T-helper 17 cell (primary cell): ENCODE data around the gene DOCK3. TPM values are rescaled to one million over a fixed set of nuclear protein-coding genes. Genes with fewer than 3 reads are reported as not detected.

ENCODE experiments used
- ATAC-seq: fragments of 150-1000 bp; cut with Tn5 transposase; 2 replicates; pipeline ENCODE4 v1.10.0; 2021; ENCODE audit warnings: mild to moderate bottlenecking, moderate library complexity
- DNase-seq, 3 donors: peaks; one replicate each; pipeline versions ENCODE4 v3.0.0 to v3.0.0-alpha.2; 2020 to 2021
- H3K9me3 ChIP-seq: one replicate; pipeline ENCODE4 v1.7.0; 2013; ENCODE audit warnings: low read length, mild to moderate bottlenecking; ENCODE audit not compliant: control insufficient read depth, poor library complexity, severe bottlenecking
- H3K27ac Mint-ChIP-seq: one replicate; pipeline ENCODE4 v1.8.0; 2022; ENCODE audit warnings: mild to moderate bottlenecking, moderate library complexity, mixed read lengths
- H3K27me3 Mint-ChIP-seq: one replicate; pipeline ENCODE4 v1.8.0; 2022; ENCODE audit warnings: mixed read lengths
- H3K36me3 Mint-ChIP-seq: one replicate; pipeline ENCODE4 v1.8.0; 2022; ENCODE audit warnings: low read depth, mixed read lengths
- H3K4me1 Mint-ChIP-seq: one replicate; pipeline ENCODE4 v1.8.0; 2022; ENCODE audit warnings: mild to moderate bottlenecking, mixed read lengths
- H3K4me3 Mint-ChIP-seq: one replicate; pipeline ENCODE4 v1.8.0; 2022; ENCODE audit warnings: mild to moderate bottlenecking, moderate library complexity, mixed read lengths
- total RNA-seq, 4 donors: library from RNA in 2 of 4; stranded (reverse) in 2 of 4; gene quantifications; one replicate each; pipeline ENCODE4 v1.2.3 and lab custom pipeline; 2022 to 2026

The DOCK3 gene
- total RNA-seq: 1 to 10 TPM; 1.9 to 3.2 TPM
- total RNA-seq (lab: John Stamatoyannopoulos, UW): 3.0 to 3.6 reads per million in 2 donors

- no peaks in the 10 kb centered on the region for H3K9me3 ChIP-seq
- peaks cover 3% of the 10 kb centered on the region for H3K36me3 Mint-ChIP-seq
- H3K4me3 Mint-ChIP-seq: peak within 1 kb of the TSS; percentile 92
- peaks cover 19% of the 10 kb centered on the region for H3K27me3 Mint-ChIP-seq
- peaks cover 9% of the 10 kb centered on the region for H3K4me1 Mint-ChIP-seq
- ATAC-seq: peak; percentile 92
- peak; percentile 43 to 56 (median 53) for DNase-seq
- no peak within 1 kb of the TSS for H3K27ac Mint-ChIP-seq
These were observed at the start of gene DOCK3 for GRCh38 chr3:50674349-50675178. Gene DOCK3 (plus strand): TSS chr3:50674927. CDS start chr3:50675264, 337 bp downstream.

DNA sequence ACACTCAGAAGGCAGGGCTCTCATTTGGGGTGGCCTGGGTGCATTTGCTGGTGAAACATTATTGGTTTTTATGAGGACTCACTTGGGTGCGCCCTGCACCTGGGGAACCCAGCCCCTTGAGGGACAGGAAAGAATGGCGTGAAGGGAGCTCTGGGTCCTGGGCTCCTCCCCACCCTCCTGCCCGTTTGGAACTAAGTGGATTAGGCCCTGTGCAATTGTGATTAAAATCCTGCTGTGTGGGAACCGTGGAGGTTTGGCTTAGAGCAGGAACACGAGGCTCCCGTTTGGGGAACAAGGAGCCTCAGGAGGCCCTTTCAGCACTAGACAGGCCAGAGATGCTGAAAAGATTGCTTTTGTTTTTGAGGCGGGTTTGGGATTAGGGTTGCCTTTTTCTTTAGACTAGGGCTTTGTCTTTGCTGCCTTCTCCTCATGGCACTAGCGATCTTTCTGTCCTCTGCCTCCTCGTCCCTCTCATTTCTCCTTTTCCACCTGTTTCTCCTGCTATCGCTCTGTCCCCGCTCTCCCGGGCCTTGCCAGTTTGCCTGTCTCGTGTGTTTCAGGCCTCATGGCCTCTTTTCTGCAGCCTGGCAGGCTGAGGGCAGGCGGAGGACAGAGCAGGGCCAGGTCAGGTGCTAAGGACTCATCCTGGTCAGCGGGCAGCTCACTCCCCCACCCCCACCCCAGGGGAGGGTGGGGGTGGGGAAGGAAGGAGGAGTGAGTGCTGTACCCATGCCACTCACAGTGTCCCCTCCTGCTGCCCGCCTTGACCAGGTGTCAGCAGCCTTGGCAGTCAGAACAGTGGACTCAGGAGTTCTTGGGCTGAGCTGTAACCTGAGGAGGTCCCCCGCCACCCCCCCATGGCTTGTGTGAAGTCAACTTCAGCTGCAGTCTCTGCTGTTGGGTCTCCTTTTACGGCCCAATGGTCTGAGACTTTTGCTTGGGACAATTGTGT, 49.2 kb upstream of the DOCK3 start:
- peak overlapping the region; percentile 96 for H3K27ac Mint-ChIP-seq

DNA sequence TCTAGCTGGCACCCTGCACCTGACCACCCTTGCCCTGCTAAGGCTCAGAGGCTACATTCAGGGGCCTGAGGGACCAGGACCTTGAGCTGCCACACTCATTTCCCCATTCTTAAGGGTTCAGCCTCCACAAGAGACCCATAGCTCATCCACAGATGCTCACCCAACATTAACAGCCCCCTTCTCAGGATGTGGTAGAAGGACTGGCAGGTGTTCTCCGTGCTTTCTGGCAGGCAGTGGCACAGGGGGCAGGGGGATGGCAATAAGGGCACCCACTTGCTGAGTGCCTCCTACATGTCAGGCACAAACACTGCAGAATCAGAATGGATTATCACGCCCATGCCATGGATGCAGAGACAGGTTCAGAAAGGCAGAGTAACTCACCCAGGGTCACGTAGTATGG, 48.3 kb upstream of the DOCK3 start:
- H3K27ac Mint-ChIP-seq: peak overlapping the region; percentile 96
- ATAC-seq (no peak), DNase-seq (no peak)
- H3K27me3 Mint-ChIP-seq: no peaks in the 10 kb centered on the region
- peaks cover 69% of the 10 kb centered on the region for H3K4me1 Mint-ChIP-seq
- H3K4me3 Mint-ChIP-seq: no peak overlapping the region
- H3K9me3 ChIP-seq: no peaks in the 10 kb centered on the region
- peaks cover 4% of the 10 kb centered on the region for H3K36me3 Mint-ChIP-seq

More for the DNA sequence above, 49.2 kb upstream of the DOCK3 start:
- H3K9me3 ChIP-seq: no peaks in the 10 kb centered on the region
- H3K4me3 Mint-ChIP-seq: peak overlapping the region; percentile 15
- peaks cover 66% of the 10 kb centered on the region for H3K4me1 Mint-ChIP-seq
- peaks cover 4% of the 10 kb centered on the region for H3K36me3 Mint-ChIP-seq
- no peak for DNase-seq
- H3K27me3 Mint-ChIP-seq: no peaks in the 10 kb centered on the region
- no peak for ATAC-seq

DNA sequence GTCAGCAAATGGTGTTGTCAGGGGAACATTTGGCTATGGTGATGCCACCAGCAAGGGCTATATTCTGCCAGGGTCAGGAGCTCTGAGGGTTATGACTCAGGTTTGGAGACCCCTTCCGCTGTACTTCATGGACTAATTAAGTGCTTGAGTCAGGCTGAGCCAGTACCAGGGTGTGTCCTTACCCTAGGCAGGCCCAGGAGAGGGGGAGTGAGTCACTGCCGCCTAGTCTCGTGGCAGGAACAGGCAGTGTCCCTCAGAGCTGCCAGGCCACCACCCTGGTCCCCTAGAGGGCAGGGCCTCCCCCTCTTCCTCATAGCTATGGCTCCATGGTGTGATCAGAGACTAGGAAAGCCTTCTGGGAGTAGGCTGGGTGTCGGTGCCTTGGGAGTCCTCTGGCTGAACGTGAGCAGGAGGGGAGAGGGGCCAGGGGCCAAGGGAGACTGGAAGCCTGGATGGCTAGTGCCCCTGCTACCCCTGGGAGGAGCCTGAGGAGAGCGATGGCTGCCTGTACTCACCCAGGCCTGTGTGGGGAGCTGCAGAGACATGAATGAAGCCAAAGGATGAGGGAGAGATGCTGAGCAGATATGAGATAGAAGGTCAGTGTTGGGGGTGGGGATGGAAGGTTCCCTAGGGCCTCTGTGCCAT, 47.2 kb upstream of the DOCK3 start:
- peaks cover 76% of the 10 kb centered on the region for H3K4me1 Mint-ChIP-seq
- H3K4me3 Mint-ChIP-seq: peak overlapping the region; percentile 7
- H3K27me3 Mint-ChIP-seq: no peaks in the 10 kb centered on the region
- peaks cover 4% of the 10 kb centered on the region for H3K36me3 Mint-ChIP-seq
- DNase-seq (no peak), ATAC-seq (peak; percentile 52)
- H3K9me3 ChIP-seq: no peaks in the 10 kb centered on the region
- H3K27ac Mint-ChIP-seq: peak overlapping the region; percentile 89

DNA sequence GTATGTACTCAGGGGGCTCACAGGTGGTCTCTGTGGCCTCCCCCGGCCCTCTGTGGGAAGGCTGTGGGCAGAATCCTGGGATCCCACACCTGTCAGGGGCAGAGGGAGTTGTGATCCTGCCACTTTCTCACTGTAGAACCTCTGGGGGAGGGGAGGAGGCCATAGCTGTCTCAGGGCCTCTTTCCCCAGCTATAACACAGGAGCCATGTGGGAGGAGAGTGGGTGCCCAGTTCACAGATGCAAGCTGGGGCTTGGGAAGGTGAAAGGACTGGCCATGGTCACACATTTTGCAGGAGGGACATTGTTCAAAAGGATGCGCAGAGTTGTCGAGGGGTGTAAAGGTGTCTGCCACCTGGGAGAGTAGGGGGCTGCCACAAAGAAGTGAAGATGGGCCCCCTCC, 46.1 kb upstream of the DOCK3 start:
- Mint-ChIP-seq H3K27ac (peak overlapping the region; percentile 89), H3K36me3 (peaks cover 4% of the 10 kb centered on the region), H3K4me3 (peak overlapping the region; percentile 31), H3K27me3 (no peaks in the 10 kb centered on the region), H3K4me1 (peaks cover 78% of the 10 kb centered on the region)
- no peak for DNase-seq
- no peaks in the 10 kb centered on the region for H3K9me3 ChIP-seq
- ATAC-seq: no peak

DNA sequence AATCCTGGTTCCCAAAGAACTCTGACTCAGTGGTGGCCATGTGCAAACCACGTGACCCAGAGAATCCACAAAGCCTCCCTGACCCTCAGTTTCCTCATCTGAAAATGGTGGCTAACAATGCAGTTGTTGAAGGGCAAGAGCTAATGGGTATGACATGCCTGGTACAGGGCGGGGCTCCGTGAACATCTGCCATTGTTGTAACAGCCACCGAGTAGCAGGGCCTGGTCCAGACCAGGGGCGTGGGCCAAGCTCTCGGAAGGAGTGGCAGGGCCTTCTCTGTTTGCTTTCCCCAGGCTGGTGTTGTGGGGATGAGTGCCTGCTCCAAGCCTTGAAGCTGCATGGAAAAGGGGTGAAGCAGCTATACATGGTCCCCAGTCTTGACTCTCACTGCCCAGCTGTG, 44.3 kb upstream of the DOCK3 start:
- ATAC-seq (no peak), DNase-seq (no peak)
- peak overlapping the region; percentile 89 for H3K27ac Mint-ChIP-seq
- H3K27me3 Mint-ChIP-seq: no peaks in the 10 kb centered on the region
- peak overlapping the region; percentile 50 for H3K4me3 Mint-ChIP-seq
- no peaks in the 10 kb centered on the region for H3K9me3 ChIP-seq
- peaks cover 75% of the 10 kb centered on the region for H3K4me1 Mint-ChIP-seq
- H3K36me3 Mint-ChIP-seq: peaks cover 4% of the 10 kb centered on the region

DNA sequence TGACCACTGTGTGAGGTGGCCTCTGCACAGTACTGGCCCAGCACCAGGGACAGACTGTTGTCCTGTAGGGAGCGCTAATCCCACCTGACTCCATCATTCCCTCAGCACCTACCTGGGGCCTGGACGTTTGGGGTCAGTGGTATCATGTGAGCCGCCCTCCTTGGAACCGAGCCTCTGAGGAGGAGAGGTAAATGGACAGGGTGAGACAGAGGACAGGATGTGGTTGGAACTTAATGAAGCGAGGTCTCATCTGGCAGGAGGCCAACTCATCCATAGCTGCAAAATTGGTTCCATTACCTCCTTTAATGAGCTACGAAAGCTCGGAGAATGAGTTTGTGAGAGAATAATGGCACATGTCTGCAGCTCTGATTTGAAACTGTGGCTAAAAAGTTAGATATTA, 43.9 kb upstream of the DOCK3 start:
- Mint-ChIP-seq H3K27ac (peak overlapping the region; percentile 89), H3K4me1 (peaks cover 72% of the 10 kb centered on the region), H3K4me3 (peak overlapping the region; percentile 41), H3K36me3 (peaks cover 4% of the 10 kb centered on the region), H3K27me3 (no peaks in the 10 kb centered on the region)
- H3K9me3 ChIP-seq: no peaks in the 10 kb centered on the region
- no peak for ATAC-seq
- DNase-seq: no peak

- ATAC-seq (peak; percentile 29), DNase-seq (no peak)
- Mint-ChIP-seq H3K27me3 (no peaks in the 10 kb centered on the region), H3K36me3 (peaks cover 4% of the 10 kb centered on the region), H3K4me1 (peaks cover 71% of the 10 kb centered on the region), H3K4me3 (peak overlapping the region; percentile 67), H3K27ac (peak overlapping the region; percentile 89)
- no peaks in the 10 kb centered on the region for H3K9me3 ChIP-seq
These were observed 42.3 kb upstream of the DOCK3 start for GRCh38 chr3:50632450-50632849.

GRCh38 chr3:50633230-50633790, 41.4 kb upstream of the DOCK3 start:
- peaks cover 71% of the 10 kb centered on the region for H3K4me1 Mint-ChIP-seq
- no peaks in the 10 kb centered on the region for H3K27me3 Mint-ChIP-seq
- H3K4me3 Mint-ChIP-seq: peak overlapping the region; percentile 9
- ATAC-seq (no peak), DNase-seq (no peak)
- peak overlapping the region; percentile 89 for H3K27ac Mint-ChIP-seq
- peaks cover 6% of the 10 kb centered on the region for H3K36me3 Mint-ChIP-seq
- no peaks in the 10 kb centered on the region for H3K9me3 ChIP-seq

DNA sequence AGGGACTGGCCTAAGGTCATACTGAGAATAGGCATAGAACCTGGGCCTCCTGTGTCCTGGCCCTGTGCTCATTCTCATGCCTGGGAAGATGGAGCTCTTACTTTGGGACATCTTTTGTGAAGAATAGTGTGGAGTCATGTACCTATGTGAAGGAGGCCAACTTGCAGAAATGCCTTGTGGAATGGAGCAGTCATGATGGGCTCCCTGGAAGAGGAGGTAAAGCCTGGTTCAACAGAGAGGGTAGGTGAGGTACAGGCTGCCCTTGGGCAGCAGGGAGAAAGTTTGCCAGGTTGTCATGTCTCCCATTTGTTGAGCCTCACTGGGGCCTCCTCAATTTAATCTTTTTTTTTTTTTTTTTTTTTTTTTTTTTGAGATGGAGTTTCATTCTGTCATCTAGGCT, 39.7 kb upstream of the DOCK3 start:
- Mint-ChIP-seq H3K36me3 (peaks cover 4% of the 10 kb centered on the region), H3K4me1 (peaks cover 65% of the 10 kb centered on the region), H3K4me3 (no peak overlapping the region), H3K27ac (no peak overlapping the region), H3K27me3 (no peaks in the 10 kb centered on the region)
- DNase-seq (no peak), ATAC-seq (no peak)
- H3K9me3 ChIP-seq: no peaks in the 10 kb centered on the region

GRCh38 chr3:50637011-50637410, 37.7 kb upstream of the DOCK3 start:
- Mint-ChIP-seq H3K27ac (peak overlapping the region; percentile 95), H3K4me3 (no peak overlapping the region)

DNA sequence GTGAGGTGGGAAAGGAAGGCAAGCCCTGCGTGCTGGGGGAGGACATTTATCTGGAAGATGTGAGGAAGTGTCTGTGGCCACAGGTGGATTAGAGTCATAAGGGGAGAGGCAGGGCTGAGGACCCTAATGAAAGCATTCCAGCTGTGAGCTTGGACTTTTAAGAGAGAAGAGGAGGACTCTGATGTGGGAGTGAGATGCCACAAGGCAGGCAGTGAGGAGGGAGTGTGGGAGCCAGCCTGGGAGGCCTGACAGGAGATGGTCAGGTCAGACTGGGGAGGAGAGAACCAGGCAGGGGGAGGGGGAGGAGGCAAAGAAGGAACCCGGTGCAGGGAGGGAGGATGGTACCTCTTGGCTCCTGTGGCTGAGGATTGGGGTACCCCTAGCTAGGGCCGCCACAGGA, 36.8 kb upstream of the DOCK3 start:
- Mint-ChIP-seq H3K4me1 (peaks cover 40% of the 10 kb centered on the region), H3K27me3 (no peaks in the 10 kb centered on the region), H3K36me3 (peaks cover 7% of the 10 kb centered on the region), H3K27ac (peak overlapping the region; percentile 95), H3K4me3 (no peak overlapping the region)
- H3K9me3 ChIP-seq: no peaks in the 10 kb centered on the region
- DNase-seq (no peak), ATAC-seq (no peak)

More at GRCh38 chr3:50637011-50637410, 37.7 kb upstream of the DOCK3 start:
- DNase-seq: no peak
- Mint-ChIP-seq H3K27me3 (no peaks in the 10 kb centered on the region), H3K4me1 (peaks cover 50% of the 10 kb centered on the region), H3K36me3 (peaks cover 7% of the 10 kb centered on the region)
- ATAC-seq: no peak
- no peaks in the 10 kb centered on the region for H3K9me3 ChIP-seq
